Left ventricle myocardium inferior (tissue), 1 donor: ENCODE data around the gene PROK1. TPM values are rescaled to one million over a fixed set of nuclear protein-coding genes. Genes with fewer than 3 reads are reported as not detected.

ENCODE experiments used
- DNase-seq: peaks from one replicate; pipeline ENCODE4 v3.0.0-alpha.2; 2020
- H3K27ac ChIP-seq: fragments of 200-600 bp; replicated peaks from 2 replicates; pipeline ENCODE4 v1.8.0; 2021
- H3K27me3 ChIP-seq: fragments of 200-600 bp; 2 replicates; pipeline ENCODE4 v1.8.0; 2021; ENCODE audit warnings: low read depth
- H3K36me3 ChIP-seq: fragments of 200-600 bp; 2 replicates; pipeline ENCODE4 v1.8.0; 2021
- H3K4me1 ChIP-seq: fragments of 200-600 bp; 2 replicates; pipeline ENCODE4 v1.8.0; 2021
- H3K4me3 ChIP-seq: fragments of 200-600 bp; 2 replicates; pipeline ENCODE4 v1.8.0; 2021; ENCODE audit warnings: mild to moderate bottlenecking, moderate library complexity
- H3K9me3 ChIP-seq: fragments of 200-600 bp; replicated peaks from 2 replicates; pipeline ENCODE4 v1.8.0; 2021
- intact Hi-C: fragments of 100-400 bp; cut with micrococcal nuclease; formaldehyde crosslinking; loops from one replicate; pipeline ENCODE4 v1.11.0; 2022
- total RNA-seq: library from RNA; stranded (reverse); fragmentation: NEBNext Ultra II Directional; extraction: Animal tissue kit (Norgen Biotek cat#: 25700); gene quantifications from one replicate; pipeline ENCODE4 v1.2.1, GENCODE V29; 2021
- TF ChIP-seq, protein P1 (sequence below): fragments of 200-600 bp; IDR thresholded peaks from 2 replicates; pipeline ENCODE4 v1.8.0; 2021; ENCODE audit warnings: antibody characterized with exemption, mild to moderate bottlenecking, borderline replicate concordance
- donor health status: DM: no; HTN: yes; CAD: no; lungs with severe emphysema.

Gene PROK1
- total RNA-seq, 1 donor from 2014 or later: not detected

DNA sequence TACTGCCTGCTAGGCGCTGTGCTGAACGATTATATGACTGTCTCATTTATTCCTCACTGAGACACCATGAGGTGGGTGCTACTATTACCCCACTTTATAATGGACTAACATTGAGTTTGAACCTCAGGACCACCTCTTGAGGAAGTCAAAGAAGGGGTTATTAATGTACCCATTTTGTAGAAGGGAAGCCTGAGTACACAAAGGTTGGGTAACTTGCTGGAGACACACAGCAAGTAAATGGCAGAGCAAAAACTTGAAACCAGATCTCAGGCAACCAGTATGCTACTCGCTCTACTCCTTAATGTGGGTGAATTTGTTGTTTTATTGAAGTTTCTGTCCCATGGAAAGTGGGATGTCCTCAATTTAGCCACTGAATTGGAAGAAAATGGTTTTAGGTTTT, 37.9 kb downstream of the PROK1 start:
- intact Hi-C loops: no loop called here
- Histone ChIP-seq H3K9me3 (no peaks in the 10 kb centered on the region), H3K27me3 (no peaks in the 10 kb centered on the region), H3K36me3 (no peaks in the 10 kb centered on the region), H3K4me1 (peaks cover 22% of the 10 kb centered on the region), H3K4me3 (no peak overlapping the region), H3K27ac (no peak overlapping the region)
- no peak for DNase-seq
- TF ChIP-seq, protein P1, sequence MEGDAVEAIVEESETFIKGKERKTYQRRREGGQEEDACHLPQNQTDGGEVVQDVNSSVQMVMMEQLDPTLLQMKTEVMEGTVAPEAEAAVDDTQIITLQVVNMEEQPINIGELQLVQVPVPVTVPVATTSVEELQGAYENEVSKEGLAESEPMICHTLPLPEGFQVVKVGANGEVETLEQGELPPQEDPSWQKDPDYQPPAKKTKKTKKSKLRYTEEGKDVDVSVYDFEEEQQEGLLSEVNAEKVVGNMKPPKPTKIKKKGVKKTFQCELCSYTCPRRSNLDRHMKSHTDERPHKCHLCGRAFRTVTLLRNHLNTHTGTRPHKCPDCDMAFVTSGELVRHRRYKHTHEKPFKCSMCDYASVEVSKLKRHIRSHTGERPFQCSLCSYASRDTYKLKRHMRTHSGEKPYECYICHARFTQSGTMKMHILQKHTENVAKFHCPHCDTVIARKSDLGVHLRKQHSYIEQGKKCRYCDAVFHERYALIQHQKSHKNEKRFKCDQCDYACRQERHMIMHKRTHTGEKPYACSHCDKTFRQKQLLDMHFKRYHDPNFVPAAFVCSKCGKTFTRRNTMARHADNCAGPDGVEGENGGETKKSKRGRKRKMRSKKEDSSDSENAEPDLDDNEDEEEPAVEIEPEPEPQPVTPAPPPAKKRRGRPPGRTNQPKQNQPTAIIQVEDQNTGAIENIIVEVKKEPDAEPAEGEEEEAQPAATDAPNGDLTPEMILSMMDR: no peak

DNA sequence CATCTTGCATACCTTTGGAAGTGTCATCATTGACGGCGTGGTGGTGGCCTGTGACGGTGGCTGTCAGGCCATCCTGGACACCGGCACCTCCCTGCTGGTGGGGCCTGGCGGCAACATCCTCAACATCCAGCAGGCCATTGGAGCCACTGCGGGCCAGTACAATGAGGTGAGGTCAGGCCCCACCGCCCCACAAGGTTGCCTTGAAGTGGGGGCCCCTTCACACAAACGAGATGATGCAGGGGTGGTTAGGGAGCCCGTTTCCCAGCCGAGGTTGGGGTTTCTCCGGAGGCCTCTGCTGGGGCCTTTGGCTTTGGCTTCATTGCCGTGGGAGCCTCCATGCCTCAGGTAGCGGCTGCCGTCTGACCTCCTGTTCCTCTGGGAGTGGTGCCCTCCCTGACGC, 38.5 kb downstream of the PROK1 start:
- intact Hi-C loops: no loop called here
- Histone ChIP-seq H3K4me3 (no peak overlapping the region), H3K36me3 (no peaks in the 10 kb centered on the region), H3K27ac (no peak overlapping the region), H3K4me1 (peaks cover 22% of the 10 kb centered on the region), H3K9me3 (no peaks in the 10 kb centered on the region), H3K27me3 (no peaks in the 10 kb centered on the region)
- DNase-seq: no peak
- TF ChIP-seq, protein P1: no peak

DNA sequence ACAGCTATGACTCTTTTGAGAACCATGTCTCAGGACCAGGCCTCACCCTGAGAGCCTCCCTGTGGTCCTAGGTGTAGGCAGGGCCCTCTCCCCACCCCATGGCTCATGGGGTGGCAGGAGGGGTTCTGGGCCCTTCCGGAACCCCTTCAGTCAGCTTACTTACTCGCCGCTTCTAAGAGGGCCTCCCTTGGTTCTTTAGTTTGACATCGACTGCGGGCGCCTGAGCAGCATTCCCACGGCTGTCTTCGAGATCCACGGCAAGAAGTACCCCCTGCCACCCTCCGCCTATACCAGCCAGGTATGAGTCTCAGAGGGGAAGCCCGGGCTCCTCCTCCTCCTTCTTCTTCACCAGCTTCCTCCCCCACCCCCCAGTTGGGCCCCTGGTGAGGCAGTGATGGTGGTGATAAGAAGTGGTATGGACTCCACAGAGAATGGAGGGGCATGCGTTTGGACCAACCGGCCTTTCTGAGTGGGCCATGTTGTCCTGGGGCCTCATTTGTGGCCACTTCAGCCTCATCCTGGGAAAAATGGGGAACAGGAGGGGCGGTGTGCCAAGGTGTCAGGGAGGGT, 39.1 kb downstream of the PROK1 start:
- no peaks in the 10 kb centered on the region for H3K9me3 ChIP-seq
- no peaks in the 10 kb centered on the region for H3K36me3 ChIP-seq
- no peak overlapping the region for H3K27ac ChIP-seq
- TF ChIP-seq, protein P1: no peak
- H3K27me3 ChIP-seq: no peaks in the 10 kb centered on the region
- peaks cover 22% of the 10 kb centered on the region for H3K4me1 ChIP-seq
- no peak for DNase-seq
- H3K4me3 ChIP-seq: no peak overlapping the region
- intact Hi-C loops: no loop called here

DNA sequence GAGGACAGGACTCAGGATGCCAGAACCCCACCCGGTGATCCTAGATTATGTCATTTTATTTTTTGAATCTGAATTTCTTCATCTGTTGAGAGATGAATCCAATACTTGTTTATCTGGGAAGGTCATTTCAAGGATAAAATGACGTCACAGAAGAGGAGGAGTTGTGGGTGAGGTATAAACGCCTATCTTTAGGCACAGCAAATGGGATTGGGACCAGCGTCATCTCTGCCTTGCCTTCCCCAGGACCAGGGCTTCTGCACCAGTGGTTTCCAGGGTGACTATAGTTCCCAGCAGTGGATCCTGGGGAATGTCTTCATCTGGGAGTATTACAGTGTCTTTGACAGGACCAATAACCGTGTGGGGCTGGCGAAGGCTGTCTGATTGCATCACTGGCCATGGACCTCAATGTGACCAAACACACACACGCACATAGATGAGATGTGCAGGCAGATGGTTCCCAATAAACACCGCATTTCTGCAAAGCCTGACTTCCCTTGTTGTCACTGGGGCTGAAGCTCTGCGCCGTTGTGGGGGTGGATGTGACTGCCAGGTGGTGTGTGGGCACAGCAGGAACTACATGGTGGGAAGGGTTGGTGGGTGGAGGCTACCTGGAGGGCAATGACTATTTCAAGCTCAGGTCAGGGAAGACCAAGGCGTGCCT, 40.0 kb downstream of the PROK1 start:
- Histone ChIP-seq H3K27ac (no peak overlapping the region), H3K27me3 (no peaks in the 10 kb centered on the region), H3K4me3 (no peak overlapping the region), H3K4me1 (peaks cover 14% of the 10 kb centered on the region), H3K9me3 (no peaks in the 10 kb centered on the region), H3K36me3 (no peaks in the 10 kb centered on the region)
- DNase-seq: no peak
- intact Hi-C loops: no loop called here
- TF ChIP-seq, protein P1: no peak

DNA sequence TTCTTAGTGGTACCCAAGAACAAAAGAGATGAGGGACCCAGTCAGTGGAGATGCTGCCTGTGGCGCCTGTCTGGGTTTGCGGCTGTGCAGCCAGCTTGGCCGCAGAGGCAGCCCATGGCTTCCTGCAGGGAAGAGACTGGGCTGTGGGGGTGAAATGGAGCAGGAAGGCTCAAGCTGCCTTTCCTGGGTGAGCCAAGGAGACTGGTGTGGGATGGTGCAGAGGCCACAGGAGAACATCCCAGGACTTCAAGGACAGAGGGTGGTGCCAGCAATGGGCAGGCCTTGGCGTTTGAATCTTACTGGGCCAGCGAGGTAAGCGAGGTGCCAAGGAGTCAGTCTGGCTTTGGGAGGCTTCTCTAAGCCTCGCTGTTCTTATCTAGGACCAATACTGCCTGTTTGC, 41.6 kb downstream of the PROK1 start:
- no peak for DNase-seq
- Histone ChIP-seq H3K27ac (no peak overlapping the region), H3K4me3 (no peak overlapping the region), H3K9me3 (no peaks in the 10 kb centered on the region), H3K27me3 (no peaks in the 10 kb centered on the region), H3K36me3 (no peaks in the 10 kb centered on the region), H3K4me1 (peaks cover 5% of the 10 kb centered on the region)
- TF ChIP-seq, protein P1: no peak
- intact Hi-C loops: no loop called here
